ENCODE results near the gene SRGAP1.
A peak's percentile ranks its signal among the peaks of the same experiment; 100 is the strongest.
"Not testable (repeated sequence)": the region's sequence is repeated elsewhere in the genome, so short reads cannot be mapped to it uniquely, and the experiment has no call there.

The SRGAP1 gene

GRCh38 chr12:63820427-63820826 is 24.1 kb upstream of the SRGAP1 start:
- no peak overlapping the region for H3K4me3 ChIP-seq (ENCODE audit: low read length)
- TF ChIP-seq ZNF274 (IDR thresholded peaks at IDR 0.05; ENCODE audit: low read depth, low read length): no peak

GRCh38 chr12:63821781-63822251 is 22.7 kb upstream of the SRGAP1 start:
- no peak for TF ChIP-seq ZNF274 (IDR thresholded peaks at IDR 0.05; ENCODE audit: low read depth, low read length)
- H3K4me3 ChIP-seq (ENCODE audit: low read length): peak overlapping the region; percentile 50; the same call in 1 of the 2 replicates

GRCh38 chr12:63822352-63822751 is 22.1 kb upstream of the SRGAP1 start:
- no peak for TF ChIP-seq ZNF274 (IDR thresholded peaks at IDR 0.05; ENCODE audit: low read depth, low read length)

GRCh38 chr12:63823040-63823439 is 21.5 kb upstream of the SRGAP1 start:
- TF ChIP-seq ZNF274 (IDR thresholded peaks at IDR 0.05; ENCODE audit: low read depth, low read length): no peak
- H3K4me3 ChIP-seq (ENCODE audit: low read length): no peak overlapping the region

More at GRCh38 chr12:63822352-63822751, 22.1 kb upstream of the SRGAP1 start:
- peak overlapping the region; percentile 50; the same call in 1 of the 2 replicates for H3K4me3 ChIP-seq (ENCODE audit: low read length)

GRCh38 chr12:63826006-63826585 is 18.4 kb upstream of the SRGAP1 start:
- no peak for TF ChIP-seq ZNF274 (IDR thresholded peaks at IDR 0.05; ENCODE audit: low read depth, low read length)
- H3K4me3 ChIP-seq (ENCODE audit: low read length): no peak overlapping the region

- H3K4me3 ChIP-seq (ENCODE audit: low read length): no peak overlapping the region
- no peak for TF ChIP-seq ZNF274 (IDR thresholded peaks at IDR 0.05; ENCODE audit: low read depth, low read length)
These were observed 15.6 kb upstream of the SRGAP1 start for GRCh38 chr12:63828867-63829266.

- TF ChIP-seq ZNF274 (IDR thresholded peaks at IDR 0.05; ENCODE audit: low read depth, low read length): no peak
- H3K4me3 ChIP-seq (ENCODE audit: low read length): no peak overlapping the region
These were observed 8.5 kb upstream of the SRGAP1 start for GRCh38 chr12:63836046-63836445.

- H3K4me3 ChIP-seq (ENCODE audit: low read length): no peak overlapping the region
- TF ChIP-seq ZNF274 (IDR thresholded peaks at IDR 0.05; ENCODE audit: low read depth, low read length): no peak
These were observed 7.6 kb upstream of the SRGAP1 start for GRCh38 chr12:63836936-63837335.

GRCh38 chr12:63838411-63838810 is 6.1 kb upstream of the SRGAP1 start:
- no peak overlapping the region for H3K4me3 ChIP-seq (ENCODE audit: low read length)

GRCh38 chr12:63841011-63841410 is 3.5 kb upstream of the SRGAP1 start:
- no peak overlapping the region for H3K4me3 ChIP-seq (ENCODE audit: low read length)
- no peak for TF ChIP-seq ZNF274 (IDR thresholded peaks at IDR 0.05; ENCODE audit: low read depth, low read length)

More at GRCh38 chr12:63838411-63838810, 6.1 kb upstream of the SRGAP1 start:
- no peak for TF ChIP-seq ZNF274 (IDR thresholded peaks at IDR 0.05; ENCODE audit: low read depth, low read length)

GRCh38 chr12:63841571-63841970 is 2.9 kb upstream of the SRGAP1 start:
- TF ChIP-seq ZNF274 (IDR thresholded peaks at IDR 0.05; ENCODE audit: low read depth, low read length): no peak
- no peak overlapping the region for H3K4me3 ChIP-seq (ENCODE audit: low read length)

GRCh38 chr12:63842750-63843149 is 1.8 kb upstream of the SRGAP1 start:
- not testable (repeated sequence) for H3K4me3 ChIP-seq (ENCODE audit: low read length)

GRCh38 chr12:63843254-63843720 is 1.2 kb upstream of the SRGAP1 start:
- TF ChIP-seq ZNF274 (IDR thresholded peaks at IDR 0.05; ENCODE audit: low read depth, low read length): no peak
- H3K4me3 ChIP-seq (ENCODE audit: low read length): peak overlapping the region; percentile 70; the same call in 1 of the 2 replicates

GRCh38 chr12:63843721-63844390 is 644 bp upstream of the SRGAP1 start:
- TF ChIP-seq ZNF274 (IDR thresholded peaks at IDR 0.05; ENCODE audit: low read depth, low read length): no peak
- peak overlapping the region; percentile 70; the same call in 1 of the 2 replicates for H3K4me3 ChIP-seq (ENCODE audit: low read length)

GRCh38 chr12:63845726-63846125 is 1.2 kb downstream of the SRGAP1 start:
- H3K4me3 ChIP-seq (ENCODE audit: low read length): no peak overlapping the region; the same call in 1 of the 2 replicates
- TF ChIP-seq ZNF274 (IDR thresholded peaks at IDR 0.05; ENCODE audit: low read depth, low read length): no peak

All from GM08714 (cell line).